Psoas muscle (tissue), 8 donors: ENCODE data around the gene NDUFAF7. TPM values are rescaled to one million over a fixed set of nuclear protein-coding genes. Genes with fewer than 3 reads are reported as not detected.

Source experiments
- ATAC-seq, 4 donors: fragments of 200-7000 bp; cut with Tn5 transposase; one replicate each; pipeline ENCODE4 v1.9.1; 2020; ENCODE audit warnings: moderate library complexity in 3 of 4, mild to moderate bottlenecking in 2 of 4
- DNase-seq, 2 donors: peaks; one replicate each; pipeline ENCODE4 v3.0.0-alpha.2; 2020
- H3K27ac ChIP-seq: fragments of 200-600 bp; one replicate; pipeline ENCODE4 v1.8.0; 2022
- H3K27me3 ChIP-seq, 3 donors: fragments of 200-600 bp in 1 of 3; one replicate each; pipeline versions ENCODE4 v1.6.1 to v1.8.0; 2013 to 2022; ENCODE audit warnings: low read length in 2 of 3, mild to moderate bottlenecking in 2 of 3, moderate library complexity in 1 of 3; ENCODE audit not compliant: insufficient read depth in 3 of 3
- H3K36me3 ChIP-seq, 2 donors: fragments of 200-600 bp in 1 of 2; one replicate each; pipeline versions ENCODE4 v1.6.1 to v1.8.0; 2013 to 2022; ENCODE audit warnings: low read depth in 1 of 2, mild to moderate bottlenecking in 1 of 2, moderate library complexity in 1 of 2; ENCODE audit not compliant: insufficient read depth in 1 of 2
- H3K4me1 ChIP-seq: fragments of 200-600 bp; one replicate; pipeline ENCODE4 v1.8.0; 2022
- H3K4me3 ChIP-seq: fragments of 200-600 bp; one replicate; pipeline ENCODE4 v1.8.0; 2022; ENCODE audit warnings: mild to moderate bottlenecking
- H3K9me3 ChIP-seq: fragments of 200-600 bp; one replicate; pipeline ENCODE4 v1.8.0; 2022
- WGBS, 3 donors: extraction: QIAGEN DNeasy Blood & Tissue Kit; methylation state at CpG; one replicate each; pipeline versions ENCODE4 v1.1.6 to v1.1.7; 2013; 5-methylcytosine and 5-hydroxymethylcytosine counted together
- intact Hi-C, 2 donors: fragments of 100-400 bp; cut with DNase I; formaldehyde crosslinking; loops; one replicate each; pipeline versions ENCODE4 v1.11.0 to v1.14.2; 2022
- long read RNA-seq, 2 donors: library from polyadenylated mRNA; unstranded; transcript quantifications; one replicate each; pipeline ENCODE4 v2.0.0, GENCODE V29; 2021
- polyA plus RNA-seq, 3 donors: library from polyadenylated mRNA; stranded (reverse); fragments of 200-250 nt; gene quantifications; one replicate each; pipeline ENCODE4 v1.2.3, GENCODE V29; 2013
- total RNA-seq, 4 donors: library from RNA; stranded (reverse); fragmentation: NEBNext Ultra II Directional in 2 of 4; extraction: Animal tissue kit (Norgen Biotek cat#: 25700) in 2 of 4; gene quantifications; one replicate each; pipeline versions ENCODE4 v1.2.1 to v1.2.4, GENCODE V29; 2021 to 2023
- TF ChIP-seq, protein P1 (sequence below): fragments of 200-600 bp; IDR thresholded peaks from one replicate; pipeline ENCODE4 v1.8.0; 2022; ENCODE audit warnings: antibody characterized with exemption
- donor health status: healthy with polysubstance abuse.
- donor health status: DM: no; HTN: no; CAD: no; lungs with moderate emphysema.
- donor health status: Bipolar disorder and iron deficiency.
- donor health status: healthy.
- donor health status: DM: yes; HTN: yes; CAD: no.
- donor health status: DM: no; HTN: no; CAD: no.
- donor health status: DM: no; HTN: no; CAD: no.
- donor health status: DM: yes; HTN: yes; CAD: no.

Gene NDUFAF7, protein sequence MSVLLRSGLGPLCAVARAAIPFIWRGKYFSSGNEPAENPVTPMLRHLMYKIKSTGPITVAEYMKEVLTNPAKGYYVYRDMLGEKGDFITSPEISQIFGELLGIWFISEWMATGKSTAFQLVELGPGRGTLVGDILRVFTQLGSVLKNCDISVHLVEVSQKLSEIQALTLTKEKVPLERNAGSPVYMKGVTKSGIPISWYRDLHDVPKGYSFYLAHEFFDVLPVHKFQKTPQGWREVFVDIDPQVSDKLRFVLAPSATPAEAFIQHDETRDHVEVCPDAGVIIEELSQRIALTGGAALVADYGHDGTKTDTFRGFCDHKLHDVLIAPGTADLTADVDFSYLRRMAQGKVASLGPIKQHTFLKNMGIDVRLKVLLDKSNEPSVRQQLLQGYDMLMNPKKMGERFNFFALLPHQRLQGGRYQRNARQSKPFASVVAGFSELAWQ
- 10 to 100 TPM; 20.8 to 31.1 (median 23.3) TPM for total RNA-seq
- 10 to 100 TPM; 15.1 to 19.1 (median 18.0) TPM for polyA plus RNA-seq
- long read RNA-seq, donor 1, transcript NDUFAF7-201 (10 exons, 2,176 nt): major isoform, 16 of 16 reads
- long read RNA-seq, donor 1, partial matches to known transcripts: 0 of 16 reads
- long read RNA-seq, donor 1, other reads (novel, unspliced or antisense): 0 of 16 reads
- long read RNA-seq, donor 2, transcript NDUFAF7-201 (10 exons, 2,176 nt): major isoform, 17 of 21 reads
- long read RNA-seq, donor 2, partial matches to known transcripts: 0 of 21 reads
- long read RNA-seq, donor 2, other reads (novel, unspliced or antisense): 4 of 21 reads

DNA sequence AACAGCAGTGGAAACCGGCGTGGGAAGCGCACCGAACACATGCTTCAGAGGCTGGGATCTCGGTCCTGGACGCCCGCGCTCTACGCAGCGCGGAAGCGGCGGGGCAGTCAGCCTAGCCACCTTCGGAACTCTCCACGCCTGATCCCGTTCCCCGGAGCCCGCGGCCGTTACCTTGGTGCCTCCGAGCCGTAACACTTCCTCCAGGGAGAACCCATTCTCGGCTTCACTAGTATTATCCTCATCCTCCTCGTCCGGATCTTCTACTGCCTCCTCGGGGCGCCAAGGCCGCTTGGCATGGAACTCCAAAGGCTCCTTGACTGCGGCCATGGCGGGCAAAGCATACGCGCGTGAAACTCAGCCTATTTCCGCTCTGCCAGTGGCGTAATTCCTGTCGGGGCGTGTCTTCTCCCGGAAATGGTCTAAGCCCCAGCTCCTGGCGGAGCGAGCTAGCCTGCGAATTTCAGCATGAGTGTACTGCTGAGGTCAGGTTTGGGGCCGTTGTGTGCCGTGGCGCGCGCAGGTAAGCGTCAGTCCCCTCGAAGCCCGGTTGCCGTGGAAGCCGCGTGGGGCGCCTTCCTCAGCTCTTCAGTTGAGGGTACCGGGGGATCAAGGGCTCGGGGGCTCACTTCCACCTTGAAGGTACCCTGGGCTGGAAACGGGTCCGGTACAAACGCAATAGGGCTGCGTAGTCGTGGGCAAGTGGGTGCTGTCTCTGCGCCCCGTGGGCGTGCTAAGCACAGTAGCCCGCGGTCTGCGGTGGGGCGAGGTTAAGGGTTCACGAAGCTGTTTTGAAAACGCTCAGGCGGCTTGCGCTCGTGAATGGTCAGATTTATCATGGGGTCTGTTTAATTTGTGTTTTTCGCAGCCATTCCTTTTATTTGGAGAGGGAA, at the start of gene NDUFAF7, which contains the start of gene CEBPZ:
TSS of gene NDUFAF7 (plus strand) at position 418 of the 890 bp plus-strand sequence. CDS start at position 466, 48 bp downstream.
TSS of gene CEBPZ (minus strand) at position 356 of the 890 bp plus-strand sequence. CDS start at position 327, 29 bp downstream.
- no peaks in the 10 kb centered on the region for H3K27me3 ChIP-seq
- H3K9me3 ChIP-seq: no peaks in the 10 kb centered on the region
- H3K36me3 ChIP-seq: peaks cover 9 to 39% of the 10 kb centered on the region in 2 donors
- H3K27ac ChIP-seq: peak within 1 kb of the TSS; percentile 91
- H3K4me1 ChIP-seq: peaks cover 27% of the 10 kb centered on the region
- H3K4me3 ChIP-seq: peak within 1 kb of the TSS; percentile 84
- intact Hi-C loops: loop anchor here in 1 of 2 donors (5.0 kb wide), 2 partner anchors 74 to 149 kb away; partner anchors contain the start of genes EIF2AK2, GPATCH11 and HEATR5B
- TF ChIP-seq, protein P1, sequence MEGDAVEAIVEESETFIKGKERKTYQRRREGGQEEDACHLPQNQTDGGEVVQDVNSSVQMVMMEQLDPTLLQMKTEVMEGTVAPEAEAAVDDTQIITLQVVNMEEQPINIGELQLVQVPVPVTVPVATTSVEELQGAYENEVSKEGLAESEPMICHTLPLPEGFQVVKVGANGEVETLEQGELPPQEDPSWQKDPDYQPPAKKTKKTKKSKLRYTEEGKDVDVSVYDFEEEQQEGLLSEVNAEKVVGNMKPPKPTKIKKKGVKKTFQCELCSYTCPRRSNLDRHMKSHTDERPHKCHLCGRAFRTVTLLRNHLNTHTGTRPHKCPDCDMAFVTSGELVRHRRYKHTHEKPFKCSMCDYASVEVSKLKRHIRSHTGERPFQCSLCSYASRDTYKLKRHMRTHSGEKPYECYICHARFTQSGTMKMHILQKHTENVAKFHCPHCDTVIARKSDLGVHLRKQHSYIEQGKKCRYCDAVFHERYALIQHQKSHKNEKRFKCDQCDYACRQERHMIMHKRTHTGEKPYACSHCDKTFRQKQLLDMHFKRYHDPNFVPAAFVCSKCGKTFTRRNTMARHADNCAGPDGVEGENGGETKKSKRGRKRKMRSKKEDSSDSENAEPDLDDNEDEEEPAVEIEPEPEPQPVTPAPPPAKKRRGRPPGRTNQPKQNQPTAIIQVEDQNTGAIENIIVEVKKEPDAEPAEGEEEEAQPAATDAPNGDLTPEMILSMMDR: no peak
- peak; percentile 96 to 98 (median 98) for ATAC-seq
- WGBS, 3 donors: 0% methylated on average over 73 of the region's 73 CpGs
- DNase-seq: peak; percentile 92 to 95

DNA sequence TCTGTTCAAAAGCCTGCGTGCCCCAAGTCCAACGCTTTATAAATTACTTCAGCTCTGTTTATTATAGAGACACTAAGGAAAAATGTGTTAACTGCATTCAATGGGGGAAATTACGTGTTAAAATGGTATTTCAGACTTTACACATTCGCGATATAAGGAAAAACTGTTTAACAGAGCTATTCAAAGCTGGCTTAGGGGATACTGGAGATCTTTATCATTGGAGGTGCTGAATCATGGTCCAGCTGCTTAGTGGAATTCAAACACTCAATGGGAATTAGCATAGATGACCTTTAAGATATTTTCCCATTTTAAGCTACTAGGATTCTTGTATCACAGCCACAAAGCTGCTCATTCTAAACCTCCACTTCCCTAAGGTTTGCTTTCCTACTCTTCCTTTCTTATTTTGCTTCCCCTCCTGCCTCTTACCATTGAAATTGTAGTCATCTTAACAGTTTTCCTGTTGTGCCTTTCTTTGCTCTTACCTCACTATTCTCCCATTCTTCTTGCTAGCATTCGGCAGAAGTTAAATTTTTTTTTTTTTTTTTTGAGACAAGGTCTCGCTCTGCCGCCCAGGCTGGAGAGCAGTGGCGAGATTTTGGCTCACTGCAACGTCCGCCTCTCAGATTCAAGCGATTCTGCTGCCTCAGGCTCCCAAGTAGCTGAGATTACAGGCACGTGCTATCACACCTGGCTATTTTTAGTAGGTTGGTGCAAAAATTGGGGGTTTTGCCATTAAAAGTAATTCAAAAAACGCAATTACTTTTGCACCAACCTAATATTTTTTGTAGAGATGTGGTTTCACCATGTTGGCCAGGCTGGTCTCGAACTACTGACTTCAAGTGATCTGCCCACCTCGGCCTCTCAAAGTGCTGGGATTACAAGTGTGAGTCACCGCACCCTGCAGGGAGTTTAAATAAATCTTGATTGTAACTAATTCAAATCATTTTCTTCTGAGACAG, 49.5 kb upstream of the NDUFAF7 start:
- no peak overlapping the region for H3K27ac ChIP-seq
- intact Hi-C loops: no loop called here
- H3K4me1 ChIP-seq: no peaks in the 10 kb centered on the region
- WGBS, 3 donors: 78 to 79% (median 79%) methylated on average over 17 of the region's 17 CpGs
- TF ChIP-seq, protein P1: no peak
- no peaks in the 10 kb centered on the region for H3K36me3 ChIP-seq
- no peak overlapping the region for H3K4me3 ChIP-seq
- H3K27me3 ChIP-seq: peaks cover 0 to 8% (median 0%) of the 10 kb centered on the region in 3 donors
- DNase-seq (no peak), ATAC-seq (no peak)
- no peaks in the 10 kb centered on the region for H3K9me3 ChIP-seq

DNA sequence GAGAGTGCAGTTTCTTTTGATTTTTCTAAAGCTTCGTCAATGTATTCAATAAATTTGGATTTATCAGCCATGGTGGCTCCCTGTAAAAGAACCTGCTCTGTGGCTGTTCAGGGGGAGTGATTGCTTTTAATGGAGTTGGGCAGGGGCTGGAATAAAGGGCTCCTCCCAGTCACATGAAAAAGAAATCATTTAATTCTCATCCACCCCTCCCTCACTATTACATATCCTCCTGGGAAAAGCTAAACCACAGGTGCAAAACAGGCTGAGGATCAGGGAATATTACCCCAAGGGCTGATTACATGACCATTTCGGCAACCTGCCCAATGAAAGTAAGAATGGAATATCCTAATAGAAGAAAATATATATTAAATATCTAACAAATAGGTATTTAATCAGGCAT, 42.9 kb upstream of the NDUFAF7 start, which contains the start of gene SULT6B1:
TSS of gene SULT6B1 (minus strand) at position 101 of the 400 bp plus-strand sequence. CDS start at position 71, 30 bp downstream.
- H3K9me3 ChIP-seq: no peaks in the 10 kb centered on the region
- H3K4me3 ChIP-seq: no peak within 1 kb of the TSS
- H3K36me3 ChIP-seq: no peaks in the 10 kb centered on the region
- peaks cover 0 to 3% (median 0%) of the 10 kb centered on the region in 3 donors for H3K27me3 ChIP-seq
- intact Hi-C loops: no loop called here
- TF ChIP-seq, protein P1: no peak
- 86 to 97% (median 96%) methylated on average over 2 of the region's 2 CpGs for WGBS, 3 donors
- H3K4me1 ChIP-seq: no peaks in the 10 kb centered on the region
- DNase-seq (no peak), ATAC-seq (no peak)
- H3K27ac ChIP-seq: no peak within 1 kb of the TSS
